Natural killer cell treated with Interleukin-12 subunit alpha and Interleukin-12 subunit beta and Interleukin-15 and Interleukin-18, amount 100 ng/mL, for 72 hours (primary cell): ENCODE results near the gene SMG6. TPM values are rescaled to one million over a fixed set of nuclear protein-coding genes. Genes with fewer than 3 reads are reported as not detected.

Experiments used
- ATAC-seq, 2 donors: fragments of 150-1000 bp; cut with Tn5 transposase in 1 of 2; sonication (Bioruptor Pico), chemical (Tn5 transposase) in 1 of 2; 2 replicates each; pipeline ENCODE4 v1.10.0; 2021
- DNase-seq: peaks from one replicate; pipeline ENCODE4 v3.0.0; 2022; ENCODE audit warnings: low spot score
- H3K27ac Mint-ChIP-seq, 2 donors: 1 replicate in 1 of 2; 2 replicates in 1 of 2; pipeline ENCODE4 v1.8.0; 2022; ENCODE audit warnings: mixed read lengths in 2 of 2, mild to moderate bottlenecking in 1 of 2, moderate library complexity in 1 of 2
- H3K27me3 Mint-ChIP-seq, 2 donors: 1 replicate in 1 of 2; 2 replicates in 1 of 2; pipeline ENCODE4 v1.8.0; 2022; ENCODE audit warnings: mixed read lengths in 2 of 2
- H3K36me3 Mint-ChIP-seq: one replicate; pipeline ENCODE4 v1.8.0; 2022; ENCODE audit warnings: mixed read lengths
- H3K4me1 Mint-ChIP-seq, 2 donors: 1 replicate in 1 of 2; 2 replicates in 1 of 2; pipeline ENCODE4 v1.8.0; 2022; ENCODE audit warnings: low read depth in 2 of 2, mixed read lengths in 2 of 2, mild to moderate bottlenecking in 1 of 2
- H3K4me3 Mint-ChIP-seq: one replicate; pipeline ENCODE4 v1.8.0; 2022; ENCODE audit warnings: mixed read lengths
- H3K9me3 Mint-ChIP-seq: 2 replicates; pipeline ENCODE4 v1.8.0; 2022; ENCODE audit warnings: mixed read lengths
- total RNA-seq, 2 donors: library from RNA; stranded (reverse); gene quantifications; one replicate each; pipeline ENCODE4 v1.2.3, GENCODE V29; 2022

The SMG6 gene
- total RNA-seq, 2 donors from 2014 or later = 33.6 to 74.7 TPM

DNA sequence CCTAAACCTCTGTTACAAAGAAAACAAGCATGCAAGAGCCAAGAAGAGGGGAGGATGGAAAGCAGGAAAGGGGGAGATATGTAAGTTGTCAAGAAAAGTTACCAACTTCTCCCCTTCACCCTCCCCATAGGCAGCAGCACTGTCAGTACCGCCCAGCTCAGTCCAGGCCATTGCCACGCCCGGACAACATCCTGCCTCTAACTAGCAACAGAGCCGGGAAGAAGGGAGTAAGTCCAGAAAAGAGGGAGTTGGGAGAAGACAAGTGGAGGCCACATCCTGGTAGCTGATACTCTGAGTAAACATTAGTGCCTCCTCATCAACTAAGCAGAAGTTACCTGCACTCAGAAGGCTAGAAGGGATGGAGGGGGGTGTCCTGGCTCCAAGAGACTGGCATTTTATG lies 113.6 kb downstream of the SMG6 start:
- H3K27me3 Mint-ChIP-seq = no peaks in the 10 kb centered on the region
- peaks cover 22% of the 10 kb centered on the region for H3K36me3 Mint-ChIP-seq
- ATAC-seq (no peak), DNase-seq (no peak)
- H3K27ac Mint-ChIP-seq = peak overlapping the region in 1 of 2 donors; percentile 34
- H3K4me1 Mint-ChIP-seq = peaks cover 69 to 77% of the 10 kb centered on the region in 2 donors
- H3K9me3 Mint-ChIP-seq = no peaks in the 10 kb centered on the region
- H3K4me3 Mint-ChIP-seq = no peak overlapping the region

DNA sequence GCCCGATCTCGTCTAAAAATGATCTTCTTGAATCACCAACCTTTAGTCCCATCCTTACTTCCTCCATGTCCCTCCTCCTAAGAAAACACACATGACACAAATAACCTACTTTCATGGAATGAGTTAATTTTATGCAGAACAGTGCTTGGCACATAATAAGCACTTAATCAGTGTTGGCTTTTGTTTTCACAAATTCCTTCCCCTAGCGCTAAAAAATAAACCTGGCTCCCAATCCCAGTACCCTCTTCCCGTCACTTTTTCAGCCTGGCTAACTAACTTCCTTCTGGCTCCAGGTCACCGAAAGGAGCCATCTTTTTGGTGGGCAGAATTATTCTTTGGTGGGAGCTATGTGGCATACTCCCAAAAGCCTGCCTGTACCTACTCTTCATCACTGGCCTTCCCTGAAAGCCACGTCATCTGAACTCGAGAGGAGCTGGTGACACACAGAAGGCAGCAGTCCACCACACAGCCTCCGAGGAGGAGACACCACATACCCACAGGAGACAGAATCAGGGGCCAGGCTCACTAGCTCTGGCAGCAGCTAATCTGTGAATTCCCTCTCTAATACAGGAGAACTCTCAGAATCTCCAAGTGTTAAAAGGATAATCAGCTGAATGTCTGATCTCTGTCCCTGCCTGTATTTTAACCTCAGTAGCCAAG lies 114.5 kb downstream of the SMG6 start:
- H3K9me3 Mint-ChIP-seq = no peaks in the 10 kb centered on the region
- H3K4me1 Mint-ChIP-seq = peaks cover 65 to 73% of the 10 kb centered on the region in 2 donors

DNA sequence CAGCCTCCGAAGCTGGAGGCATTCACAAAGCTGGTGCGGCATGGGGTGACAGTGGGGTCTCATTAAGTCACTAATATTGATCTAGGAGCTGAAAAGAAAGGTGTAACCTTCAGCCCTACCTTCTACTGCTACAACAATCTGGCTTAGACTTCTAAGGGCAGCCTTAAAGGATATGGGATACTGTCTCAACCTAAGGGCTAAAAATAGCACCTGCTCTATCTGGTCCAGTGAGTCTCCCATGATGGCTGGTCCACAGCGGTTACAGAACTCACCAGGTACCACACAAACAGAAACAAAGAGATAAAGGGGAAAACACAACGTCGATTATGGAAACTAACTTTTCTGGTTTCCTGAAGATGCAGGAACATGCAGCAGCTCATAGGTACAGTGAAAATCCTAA lies 115.8 kb downstream of the SMG6 start:
- no peaks in the 10 kb centered on the region for H3K27me3 Mint-ChIP-seq
- no peak for DNase-seq
- ATAC-seq = no peak
- H3K36me3 Mint-ChIP-seq = peaks cover 17% of the 10 kb centered on the region
- H3K9me3 Mint-ChIP-seq = no peaks in the 10 kb centered on the region
- no peak overlapping the region for H3K4me3 Mint-ChIP-seq
- H3K27ac Mint-ChIP-seq = no peak overlapping the region
- peaks cover 62 to 72% of the 10 kb centered on the region in 2 donors for H3K4me1 Mint-ChIP-seq

More for the DNA sequence above, 114.5 kb downstream of the SMG6 start:
- no peak for DNase-seq
- Mint-ChIP-seq H3K27me3 (no peaks in the 10 kb centered on the region), H3K4me3 (no peak overlapping the region), H3K36me3 (peaks cover 18% of the 10 kb centered on the region), H3K27ac (peak overlapping the region; percentile 0 to 34)
- ATAC-seq = no peak

DNA sequence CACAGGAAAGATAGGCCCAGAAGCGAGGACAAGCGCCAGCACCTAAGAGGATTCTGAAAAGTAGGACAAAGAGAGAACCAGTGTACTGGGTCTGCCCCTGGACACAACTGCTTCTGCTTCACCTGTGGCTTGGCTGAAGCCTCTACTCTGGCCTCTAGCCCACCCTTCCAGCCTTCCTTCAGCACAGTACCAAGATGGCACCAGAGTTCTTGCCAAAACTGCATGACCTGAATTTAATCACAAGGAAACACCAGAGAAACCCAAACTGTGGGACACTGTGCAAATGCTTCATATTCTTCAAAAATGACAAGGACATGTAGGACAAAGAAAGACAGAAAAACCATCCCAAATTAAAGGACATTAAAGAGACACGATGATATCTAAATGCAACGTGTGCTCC lies 116.6 kb downstream of the SMG6 start:
- Mint-ChIP-seq H3K4me3 (no peak overlapping the region), H3K4me1 (peaks cover 62 to 72% of the 10 kb centered on the region in 2 donors), H3K27ac (no peak overlapping the region), H3K36me3 (peaks cover 17% of the 10 kb centered on the region), H3K27me3 (no peaks in the 10 kb centered on the region), H3K9me3 (no peaks in the 10 kb centered on the region)
- DNase-seq (no peak), ATAC-seq (no peak)

DNA sequence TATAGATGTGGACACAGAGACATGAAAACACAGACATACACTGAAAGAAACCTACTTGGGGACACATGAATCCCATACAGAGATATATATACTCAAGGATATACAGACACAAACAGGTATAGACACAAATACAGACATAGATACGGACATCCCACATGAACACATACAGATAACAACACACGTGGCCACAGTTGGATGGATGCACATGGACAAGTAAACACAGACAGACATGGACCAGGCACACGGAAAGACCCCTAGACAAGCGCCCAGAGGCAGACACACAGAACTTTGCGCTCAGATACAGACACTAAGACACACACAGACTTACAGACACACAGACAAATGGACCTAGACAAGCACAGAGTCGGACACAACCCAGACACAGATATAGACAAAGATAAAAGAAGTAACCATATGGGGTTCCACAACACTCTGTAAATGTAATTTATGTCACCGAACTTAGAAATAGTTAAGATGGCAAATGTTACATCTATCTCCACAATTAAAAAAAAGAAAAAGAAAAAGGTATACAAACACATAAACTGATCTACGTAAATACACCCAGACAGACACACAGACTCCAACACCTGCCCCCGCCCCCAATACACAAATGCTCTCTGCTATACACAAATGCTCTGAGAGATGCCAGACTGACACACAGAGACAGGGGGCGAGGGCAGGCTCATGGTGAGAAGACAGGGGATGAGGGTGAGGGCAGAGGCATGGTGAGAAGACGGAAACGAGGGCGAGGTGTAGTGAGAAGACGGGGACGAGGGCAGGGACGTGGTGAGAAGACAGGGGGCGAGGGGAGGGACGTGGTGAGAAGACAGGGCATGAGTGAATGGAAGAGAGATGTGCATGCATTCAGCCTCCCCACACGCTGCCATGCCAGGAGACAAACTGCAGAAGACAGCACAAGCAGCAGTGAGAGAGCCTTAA lies 118.3 kb downstream of the SMG6 start:
- DNase-seq (peak; percentile 61), ATAC-seq (peak; percentile 75 to 80)
- peaks cover 19% of the 10 kb centered on the region for H3K36me3 Mint-ChIP-seq
- H3K9me3 Mint-ChIP-seq = no peaks in the 10 kb centered on the region
- peak overlapping the region; percentile 37 for H3K4me3 Mint-ChIP-seq
- H3K4me1 Mint-ChIP-seq = peaks cover 69 to 77% of the 10 kb centered on the region in 2 donors
- peak overlapping the region; percentile 24 to 39 for H3K27ac Mint-ChIP-seq
- H3K27me3 Mint-ChIP-seq = no peaks in the 10 kb centered on the region

DNA sequence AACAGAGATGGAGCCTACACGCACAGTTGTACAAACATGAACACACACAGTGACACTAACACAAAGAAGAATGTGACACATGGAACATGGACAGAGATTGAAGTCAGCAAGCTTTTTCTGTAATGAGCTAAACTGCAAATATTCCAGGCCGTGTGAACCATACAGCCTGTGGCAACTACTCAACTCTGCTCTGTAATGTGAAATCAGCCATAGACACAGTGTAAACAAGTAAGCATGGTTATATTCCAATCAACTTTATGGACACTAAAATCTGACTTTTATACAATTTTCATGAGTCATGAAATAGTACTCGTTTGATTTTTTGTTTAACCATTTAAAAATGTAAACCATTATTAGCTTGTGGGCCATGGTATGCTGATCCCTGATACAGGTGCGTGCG lies 120.2 kb downstream of the SMG6 start:
- H3K4me1 Mint-ChIP-seq = peaks cover 60 to 75% of the 10 kb centered on the region in 2 donors
- H3K27ac Mint-ChIP-seq = peak overlapping the region; percentile 46 to 47
- no peaks in the 10 kb centered on the region for H3K9me3 Mint-ChIP-seq
- ATAC-seq = no peak
- H3K4me3 Mint-ChIP-seq = no peak overlapping the region
- no peaks in the 10 kb centered on the region for H3K27me3 Mint-ChIP-seq
- DNase-seq = no peak
- H3K36me3 Mint-ChIP-seq = peaks cover 21% of the 10 kb centered on the region

DNA sequence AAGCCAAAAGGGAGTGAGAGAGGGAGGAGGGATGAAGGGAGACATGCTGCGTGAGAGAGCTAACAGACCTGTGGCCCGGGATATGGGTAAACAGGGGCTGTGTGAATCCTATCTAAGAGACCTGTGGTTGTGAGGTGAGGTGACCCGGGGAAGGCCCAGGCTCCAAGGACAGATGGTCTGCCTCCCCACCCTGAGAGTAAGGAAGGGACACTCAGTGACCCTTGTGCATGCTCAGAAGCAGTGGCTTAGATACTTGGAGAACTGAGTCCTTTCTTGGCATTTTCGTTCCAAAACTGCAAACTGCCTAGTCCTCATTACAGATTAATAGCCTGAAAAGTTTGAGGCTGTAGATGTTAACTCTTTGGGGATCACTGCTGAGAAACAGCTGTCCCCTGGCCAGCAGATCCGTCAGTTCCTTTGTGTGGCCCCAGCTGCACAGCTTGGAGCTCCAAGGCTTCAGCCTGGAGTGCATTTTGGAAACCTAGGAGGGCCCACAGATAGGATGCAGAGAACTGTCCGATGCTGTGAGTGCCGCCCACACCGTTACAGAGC lies 121.6 kb downstream of the SMG6 start:
- ATAC-seq (no peak), DNase-seq (no peak)
- Mint-ChIP-seq H3K4me1 (peaks cover 68 to 78% of the 10 kb centered on the region in 2 donors), H3K27me3 (no peaks in the 10 kb centered on the region), H3K4me3 (peak overlapping the region; percentile 19), H3K36me3 (peaks cover 11% of the 10 kb centered on the region), H3K9me3 (no peaks in the 10 kb centered on the region), H3K27ac (peak overlapping the region; percentile 47 to 54)

DNA sequence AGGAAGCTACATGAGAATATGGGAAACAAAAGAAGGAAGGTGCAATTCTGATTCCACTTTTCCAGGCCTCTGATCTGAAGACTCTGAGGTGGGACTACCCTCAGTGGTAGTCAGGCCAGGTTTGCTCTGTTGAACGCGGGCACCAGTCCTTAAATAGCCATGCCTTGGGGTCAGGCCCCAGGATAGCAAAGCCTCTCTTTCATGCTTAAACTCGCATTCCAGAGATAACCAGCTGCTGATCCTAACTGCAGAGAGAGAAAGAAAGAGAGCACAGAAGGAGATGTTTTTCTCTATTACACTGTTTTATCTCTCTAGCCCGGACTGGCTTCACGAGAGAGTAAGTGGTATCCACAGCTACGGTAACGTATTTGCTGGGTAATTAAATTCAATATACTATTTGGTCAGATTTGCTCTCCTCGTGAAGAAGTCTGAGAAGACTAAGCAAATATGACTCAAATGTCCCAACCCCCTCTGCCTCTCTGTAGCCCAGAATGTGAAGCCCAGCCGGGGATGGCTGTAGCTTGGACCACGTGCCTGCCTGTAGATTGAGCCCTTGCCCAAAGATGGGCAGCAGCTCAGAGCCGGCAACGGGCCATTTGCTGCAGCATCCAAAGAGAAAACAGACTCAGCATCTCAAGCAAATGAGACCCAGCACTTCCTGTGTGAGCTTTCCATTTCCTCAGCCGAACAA lies 122.2 kb downstream of the SMG6 start:
- Mint-ChIP-seq H3K9me3 (no peaks in the 10 kb centered on the region), H3K36me3 (peaks cover 9% of the 10 kb centered on the region), H3K4me3 (peak overlapping the region; percentile 19), H3K27me3 (no peaks in the 10 kb centered on the region), H3K4me1 (peaks cover 70 to 80% of the 10 kb centered on the region in 2 donors), H3K27ac (peak overlapping the region; percentile 47 to 54)
- ATAC-seq (peak in 1 of 2 donors; percentile 30), DNase-seq (no peak)

DNA sequence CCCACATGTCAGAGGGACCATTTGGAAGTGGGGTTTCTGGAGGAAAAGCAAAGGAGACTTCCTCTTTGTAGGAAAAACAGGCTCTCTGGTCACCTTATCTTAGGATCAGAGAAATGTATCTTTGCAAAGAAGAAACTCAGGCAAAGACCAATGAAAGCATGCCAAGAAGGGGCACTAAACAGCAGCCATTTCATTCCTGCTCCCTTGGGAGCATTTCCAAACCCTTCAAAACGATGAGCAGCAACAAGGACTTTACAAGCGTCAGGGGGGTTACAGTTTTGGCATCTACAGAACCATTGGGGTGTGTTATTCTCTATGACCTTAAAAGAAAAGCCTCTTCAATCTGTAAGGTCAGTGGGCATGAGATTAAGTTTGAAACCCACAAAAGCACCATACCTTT lies 122.8 kb downstream of the SMG6 start:
- Mint-ChIP-seq H3K36me3 (peaks cover 4% of the 10 kb centered on the region), H3K27ac (peak overlapping the region in 1 of 2 donors; percentile 54), H3K4me3 (peak overlapping the region; percentile 34), H3K4me1 (peaks cover 69 to 76% of the 10 kb centered on the region in 2 donors), H3K9me3 (no peaks in the 10 kb centered on the region), H3K27me3 (no peaks in the 10 kb centered on the region)
- ATAC-seq (no peak), DNase-seq (no peak)

DNA sequence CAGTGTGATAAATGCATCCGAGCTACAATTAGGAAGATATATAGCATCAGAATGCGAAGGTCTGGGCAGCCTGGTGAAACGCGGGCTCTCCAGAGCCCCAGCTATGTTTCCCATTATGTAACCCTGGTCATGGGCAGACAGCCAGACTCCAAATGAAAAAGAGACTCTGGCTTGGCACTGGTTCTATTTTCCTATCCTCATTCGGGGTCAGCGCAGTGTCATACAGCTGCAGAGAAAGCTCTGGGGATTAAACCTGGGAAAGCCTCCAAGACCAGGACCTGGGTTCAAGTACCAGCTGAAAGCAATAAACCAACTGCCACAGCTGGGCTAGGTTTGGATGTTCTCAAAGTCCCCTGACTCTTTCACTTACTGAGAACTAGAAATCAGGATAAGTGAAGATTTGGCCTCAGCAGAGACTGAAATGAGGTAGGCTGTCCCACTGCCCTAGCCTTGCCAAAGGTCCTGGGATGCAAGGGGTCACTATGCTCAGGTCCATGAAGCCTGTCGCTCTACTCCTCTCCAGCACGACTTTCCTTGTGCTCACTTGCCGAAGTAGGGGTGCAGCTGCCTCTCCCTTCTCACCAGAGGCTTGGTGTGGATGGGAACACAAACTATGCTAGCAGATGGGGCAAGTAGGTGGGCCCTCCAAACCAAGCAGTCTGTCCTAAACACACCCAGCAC lies 123.8 kb downstream of the SMG6 start:
- peaks cover 66 to 74% of the 10 kb centered on the region in 2 donors for H3K4me1 Mint-ChIP-seq
- peaks cover 4% of the 10 kb centered on the region for H3K36me3 Mint-ChIP-seq
- H3K4me3 Mint-ChIP-seq = no peak overlapping the region
- no peak for ATAC-seq
- H3K27ac Mint-ChIP-seq = peak overlapping the region in 1 of 2 donors; percentile 54
- H3K9me3 Mint-ChIP-seq = no peaks in the 10 kb centered on the region
- no peaks in the 10 kb centered on the region for H3K27me3 Mint-ChIP-seq
- DNase-seq = no peak

DNA sequence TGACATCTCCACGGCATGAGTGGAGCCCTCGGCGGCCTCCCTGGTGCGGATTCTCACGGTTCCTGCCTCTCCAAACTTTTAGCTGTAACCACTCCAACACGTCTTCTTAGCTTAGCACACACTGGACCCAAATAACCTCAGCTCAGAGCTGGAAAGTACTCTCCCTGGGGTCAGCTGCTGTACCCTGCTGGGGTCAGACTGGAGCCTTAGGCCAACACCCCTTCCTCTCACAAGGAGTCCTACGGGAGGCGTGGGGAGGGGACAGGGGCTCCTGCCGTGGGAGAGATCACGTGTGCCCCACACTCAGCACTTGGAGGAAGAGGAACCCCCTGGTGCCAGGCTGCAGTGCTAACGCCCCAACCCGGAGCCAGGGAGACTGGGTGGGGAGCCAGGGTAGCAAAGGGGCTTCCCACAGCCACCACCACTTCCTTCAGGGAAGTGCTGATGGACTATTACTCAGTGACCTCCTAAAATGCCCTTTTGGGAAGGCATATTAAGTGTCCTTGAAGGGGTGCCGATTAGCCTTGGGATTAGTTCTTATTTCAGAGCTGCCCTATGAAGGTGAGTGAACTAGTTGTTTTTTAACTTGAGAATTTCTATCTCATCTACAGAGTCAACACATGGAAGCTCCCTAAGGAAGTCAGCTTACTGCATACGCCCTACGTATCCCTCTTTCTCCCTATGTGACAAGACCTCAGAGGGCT lies 124.6 kb downstream of the SMG6 start:
- ATAC-seq (no peak), DNase-seq (no peak)
- no peaks in the 10 kb centered on the region for H3K9me3 Mint-ChIP-seq
- peak overlapping the region in 1 of 2 donors; percentile 54 for H3K27ac Mint-ChIP-seq
- no peak overlapping the region for H3K4me3 Mint-ChIP-seq
- no peaks in the 10 kb centered on the region for H3K27me3 Mint-ChIP-seq
- H3K36me3 Mint-ChIP-seq = peaks cover 4% of the 10 kb centered on the region
- H3K4me1 Mint-ChIP-seq = peaks cover 74 to 80% of the 10 kb centered on the region in 2 donors

DNA sequence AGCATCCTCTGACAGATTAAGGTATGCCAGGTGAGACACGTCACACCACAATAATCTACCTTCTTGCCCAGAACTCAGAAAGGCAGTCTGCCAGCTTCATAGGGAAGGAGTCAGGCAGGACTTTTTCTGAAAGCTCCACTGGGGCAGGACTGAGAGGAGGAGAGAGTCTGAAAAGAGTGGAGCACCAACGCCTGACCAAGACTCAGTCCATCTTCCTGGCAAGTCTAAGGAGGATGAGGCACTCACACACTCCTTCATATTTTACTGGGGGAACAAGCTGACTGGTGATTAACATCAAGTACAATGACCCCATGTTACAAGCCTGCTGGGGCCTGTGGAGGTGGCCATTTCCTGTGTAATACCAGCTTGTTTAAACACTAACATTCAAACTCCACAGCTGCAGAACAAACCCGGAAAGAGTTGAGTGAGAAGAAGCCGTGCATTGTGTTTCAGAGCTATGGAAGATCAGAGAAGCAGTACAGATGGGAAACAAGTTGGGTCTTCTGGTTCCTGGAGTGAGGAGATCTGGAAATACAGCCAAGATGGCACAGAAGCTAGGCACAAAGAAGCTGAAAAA lies 126.3 kb downstream of the SMG6 start:
- H3K4me3 Mint-ChIP-seq = peak overlapping the region; percentile 30
- H3K27ac Mint-ChIP-seq = peak overlapping the region; percentile 39 to 75
- no peaks in the 10 kb centered on the region for H3K9me3 Mint-ChIP-seq
- peaks cover 61 to 71% of the 10 kb centered on the region in 2 donors for H3K4me1 Mint-ChIP-seq
- peaks cover 4% of the 10 kb centered on the region for H3K36me3 Mint-ChIP-seq
- DNase-seq = no peak
- ATAC-seq = no peak
- no peaks in the 10 kb centered on the region for H3K27me3 Mint-ChIP-seq
